ENCODE results near the gene C22orf39.

C22orf39 gene

DNA sequence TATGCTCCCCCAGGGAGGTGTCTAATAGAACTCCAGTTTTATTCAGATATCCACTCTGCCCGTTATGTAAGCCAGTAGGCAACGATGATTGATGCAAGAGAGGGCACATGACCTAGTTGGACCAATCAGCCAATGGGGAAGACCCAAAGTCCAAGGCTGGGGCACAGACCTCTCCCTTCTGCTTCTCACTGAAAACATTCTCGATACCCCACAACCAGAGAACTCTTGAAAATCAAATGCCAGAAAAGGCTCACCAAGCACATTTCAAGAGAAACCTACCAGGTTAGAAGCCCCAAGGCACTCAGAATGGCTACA lies 23.4 kb downstream of the C22orf39 start:
- DNase-seq = no peak

DNA sequence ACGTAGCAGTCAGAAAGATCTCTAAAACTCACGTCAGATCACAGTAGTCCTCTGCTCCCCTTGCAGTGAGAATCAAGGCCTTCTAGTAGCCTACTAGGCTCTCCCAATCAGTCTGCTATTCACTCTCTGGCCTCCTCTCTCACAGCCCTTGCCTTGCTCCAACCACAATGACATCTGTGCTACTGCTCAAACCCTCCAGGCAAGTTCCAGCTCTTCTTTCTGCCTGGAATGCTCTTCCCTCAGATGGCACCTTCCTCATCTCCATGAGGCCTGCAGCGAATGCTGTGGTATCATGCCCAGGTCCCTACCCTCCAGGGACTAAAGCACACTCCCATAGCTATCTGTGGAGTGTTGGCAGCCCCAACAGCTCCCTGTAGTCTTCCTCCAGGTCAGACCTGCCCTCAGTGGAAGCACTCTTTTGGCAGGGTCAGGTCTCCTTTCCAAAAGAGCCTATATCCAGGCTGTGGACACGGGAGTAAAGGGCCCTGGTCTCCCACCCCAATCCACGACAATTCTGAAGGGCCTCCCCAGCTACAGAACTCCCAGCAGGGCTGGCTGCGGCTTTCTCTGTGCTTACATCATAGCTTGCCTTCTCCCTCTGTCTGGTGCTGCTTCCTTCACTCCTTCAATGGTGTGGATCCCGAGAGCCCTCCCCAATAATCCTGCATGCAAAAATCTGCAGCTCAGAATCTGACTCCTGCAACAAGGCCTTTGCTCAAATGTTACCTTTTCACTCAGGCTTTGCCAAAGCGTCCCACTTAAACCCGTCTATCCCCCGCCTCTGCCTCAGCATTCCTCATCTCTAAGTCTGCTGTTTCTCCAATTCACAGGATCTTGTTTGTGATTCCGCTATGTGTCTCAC lies 24.8 kb downstream of the C22orf39 start:
- DNase-seq = no peak

DNA sequence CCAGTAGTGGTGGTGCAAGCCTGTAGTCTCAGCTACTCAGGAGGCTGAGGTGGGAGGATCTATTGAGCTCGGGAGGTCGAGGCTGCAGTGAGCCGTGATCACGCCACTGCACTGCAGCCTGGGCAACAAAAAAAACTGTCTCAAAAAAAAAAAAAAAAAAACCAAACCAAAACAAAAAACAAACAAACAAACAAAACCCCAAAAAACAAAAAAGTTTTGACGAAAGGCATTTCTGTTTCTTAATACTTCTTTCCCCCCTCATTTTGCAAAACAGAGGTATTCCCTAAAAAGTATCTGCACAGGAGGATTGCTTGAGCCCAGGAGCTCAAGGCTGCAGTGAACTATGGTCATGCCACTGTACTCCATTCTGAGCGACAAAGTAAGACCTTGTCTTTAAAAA lies 27.2 kb downstream of the C22orf39 start:
- DNase-seq = no peak

DNA sequence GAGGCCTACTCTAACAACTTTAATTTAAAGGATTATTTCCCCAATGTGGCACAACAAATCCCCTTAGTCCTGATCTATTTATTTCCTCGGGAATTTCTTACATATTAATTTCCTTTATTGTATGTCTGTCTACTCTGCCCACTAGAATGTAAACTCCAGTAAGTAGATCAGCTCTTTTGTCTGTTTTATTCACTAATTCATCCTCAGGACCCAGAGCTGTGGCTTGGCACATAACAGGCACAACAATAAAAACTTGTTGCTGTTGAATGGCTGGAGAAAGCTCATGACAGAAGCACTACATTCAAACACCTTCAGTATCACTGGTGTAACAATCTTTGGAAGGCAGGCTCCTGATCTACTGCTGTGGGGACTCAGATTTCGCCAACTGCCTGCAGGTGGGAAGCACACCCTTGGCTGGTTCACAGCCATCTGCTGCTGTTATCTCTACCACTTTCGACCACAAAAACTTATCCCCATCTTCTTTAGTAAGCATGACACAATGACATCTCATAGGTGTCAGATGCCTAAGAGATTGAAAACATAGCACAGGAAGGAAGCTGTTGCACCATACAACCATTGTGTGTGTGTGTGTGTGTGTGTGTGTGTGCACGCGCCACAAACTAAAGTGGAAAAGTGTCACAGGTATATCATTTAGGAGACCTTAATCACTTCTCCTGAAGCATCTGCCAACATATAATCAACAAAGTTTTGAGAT lies 27.9 kb downstream of the C22orf39 start:
- DNase-seq = peak; percentile 14

DNA sequence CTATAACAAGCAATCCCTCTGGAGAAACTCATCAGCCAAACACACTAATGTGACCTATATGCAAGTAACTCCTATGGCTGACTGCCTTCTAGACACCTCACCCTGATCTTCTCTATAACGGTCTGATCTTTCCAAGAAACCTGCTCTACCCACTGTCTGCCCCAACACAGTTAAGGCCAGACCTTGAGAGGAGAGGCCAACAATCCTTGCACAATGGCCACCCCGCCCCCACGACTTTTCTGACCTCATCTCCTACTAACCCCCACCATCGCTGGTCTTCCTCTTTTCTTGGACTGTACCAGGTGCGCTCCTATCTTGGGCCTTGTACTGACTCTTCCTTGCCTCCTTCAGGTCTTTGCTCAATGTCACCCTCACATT lies 28.4 kb downstream of the C22orf39 start:
- no peak for DNase-seq

DNA sequence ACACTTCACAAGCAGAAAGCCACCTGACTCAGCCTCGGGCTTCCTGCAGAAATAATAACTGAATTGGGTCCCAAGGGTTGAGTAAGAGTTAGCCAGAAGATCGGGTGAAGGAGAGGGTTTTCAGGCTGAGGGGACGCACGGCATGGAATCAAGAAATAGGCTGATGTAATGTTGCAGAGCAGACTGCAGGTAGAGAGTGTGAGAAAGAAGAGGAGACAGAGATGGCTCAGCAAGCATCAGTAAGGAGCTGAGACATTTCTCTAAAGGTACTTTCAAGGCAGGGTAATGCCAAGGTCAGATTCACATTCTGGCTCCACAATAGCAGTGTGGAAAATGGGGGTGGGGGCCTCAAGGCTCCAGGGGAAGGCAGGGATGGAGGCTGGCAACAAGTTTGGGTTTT lies 34.6 kb downstream of the C22orf39 start:
- no peak for DNase-seq

DNA sequence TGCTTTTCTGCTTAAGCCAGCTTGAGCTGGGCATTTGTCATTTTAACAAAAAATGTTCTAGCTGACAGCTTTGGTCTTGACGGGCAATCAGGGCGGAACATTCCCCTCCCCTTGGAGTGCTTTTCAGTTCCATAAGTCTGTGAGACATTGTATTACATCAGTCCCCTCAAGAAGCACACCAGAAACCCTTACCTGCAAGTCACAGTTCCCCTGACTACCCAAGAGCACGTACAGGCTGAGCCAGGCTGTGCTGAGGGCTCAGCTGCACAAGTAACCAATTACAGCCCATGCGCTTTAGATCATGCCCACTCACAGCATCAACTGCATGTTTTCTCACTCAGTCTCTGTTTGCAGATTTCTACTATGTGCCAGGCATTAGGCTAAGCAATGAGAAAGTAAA lies 35.0 kb downstream of the C22orf39 start:
- no peak for DNase-seq

DNA sequence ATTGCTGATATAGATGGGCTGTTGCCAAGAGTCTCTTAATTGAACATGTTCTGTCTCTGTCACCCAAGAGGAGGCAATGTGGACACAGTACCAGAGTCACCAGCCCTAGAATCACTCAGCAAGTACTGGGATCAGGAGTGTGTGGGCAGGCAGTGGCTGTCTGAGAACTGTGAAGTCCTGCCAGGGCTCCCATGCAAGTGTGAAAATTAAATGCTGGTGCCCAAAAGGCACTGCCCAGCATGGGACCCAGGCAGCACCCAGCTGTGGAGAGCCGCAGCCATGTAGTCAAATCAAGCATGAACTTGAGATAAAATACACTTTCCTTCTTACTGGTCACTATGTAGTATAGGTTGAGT lies 35.8 kb downstream of the C22orf39 start:
- DNase-seq = no peak

DNA sequence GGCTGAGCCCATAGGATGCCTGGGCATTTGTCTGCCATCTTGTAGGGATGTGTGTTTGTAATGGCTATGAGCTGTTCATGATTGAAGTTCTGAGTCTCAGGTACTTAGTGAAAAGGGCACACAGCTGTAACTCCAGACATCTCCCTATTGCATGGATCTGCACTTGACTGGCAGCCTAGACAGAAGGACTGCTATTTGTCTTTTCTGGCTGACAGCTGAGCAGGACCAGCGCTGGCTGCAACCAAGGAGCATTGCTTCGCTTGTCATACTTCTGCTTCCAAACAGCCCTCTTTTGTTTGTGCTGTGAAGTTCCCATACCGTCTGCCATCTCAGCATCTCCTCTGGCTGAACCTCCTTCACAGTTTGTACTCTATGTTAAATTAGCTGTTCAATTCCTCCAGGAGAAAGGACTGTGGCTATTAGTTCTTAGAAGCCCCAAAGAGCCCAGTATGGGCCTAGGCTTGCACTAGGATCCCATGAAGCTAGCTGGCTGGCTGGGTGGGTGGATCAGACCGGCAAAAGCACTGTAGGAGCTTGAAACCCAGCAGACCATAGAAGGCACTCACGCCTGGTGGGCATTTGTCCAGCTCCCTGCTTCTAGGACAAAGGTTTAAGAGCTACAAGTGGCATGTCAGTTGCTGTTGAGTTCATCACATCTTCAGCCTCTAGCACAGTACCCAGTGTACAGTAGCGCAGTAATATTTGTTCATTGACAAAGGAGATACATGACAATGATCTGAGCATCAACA lies 36.4 kb downstream of the C22orf39 start:
- DNase-seq = no peak

DNA sequence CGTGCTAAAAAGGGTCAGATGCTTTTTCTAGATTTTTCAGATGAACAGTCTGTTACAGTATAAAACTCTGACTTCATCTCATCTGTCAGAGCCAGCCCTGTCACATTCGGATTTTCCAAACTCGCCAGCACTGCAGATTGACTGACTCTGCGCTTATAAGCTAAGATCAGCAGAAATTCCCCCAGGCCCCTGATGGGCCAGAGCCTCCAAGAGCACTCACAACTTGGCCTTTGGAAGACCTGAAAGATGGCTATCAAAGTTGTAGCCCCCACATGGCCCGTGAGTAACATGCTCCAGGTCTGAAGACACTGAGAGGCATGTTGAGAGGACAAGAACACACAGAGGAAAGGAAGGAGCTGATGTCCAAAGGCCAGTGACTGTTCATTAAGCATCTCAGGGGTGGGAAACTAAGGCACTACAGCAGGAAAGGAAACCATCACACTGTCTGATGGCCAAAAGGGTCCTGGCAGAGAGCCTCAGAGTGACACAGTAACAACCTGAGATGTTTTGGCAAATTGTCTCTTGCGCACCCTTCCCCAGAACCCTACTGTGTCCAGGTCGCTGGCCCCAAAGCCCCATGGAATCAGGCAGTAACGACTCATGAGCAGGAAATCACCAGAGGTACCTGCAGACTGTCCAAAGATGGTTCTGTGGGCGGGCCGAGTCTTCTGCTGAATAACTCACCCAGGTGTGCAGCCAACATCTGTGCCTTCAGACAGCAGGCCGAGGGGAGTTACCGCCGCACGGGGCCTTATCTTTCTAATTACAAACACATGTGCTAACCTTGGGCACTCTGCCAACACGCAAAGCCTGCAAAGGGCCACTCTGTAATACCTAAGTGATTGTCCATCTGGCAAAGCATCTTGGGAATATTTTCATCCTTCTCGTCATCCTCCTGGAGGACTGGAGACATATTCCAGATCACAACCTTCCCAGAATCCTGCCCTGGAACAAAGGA lies 39.6 kb downstream of the C22orf39 start:
- DNase-seq = no peak

DNA sequence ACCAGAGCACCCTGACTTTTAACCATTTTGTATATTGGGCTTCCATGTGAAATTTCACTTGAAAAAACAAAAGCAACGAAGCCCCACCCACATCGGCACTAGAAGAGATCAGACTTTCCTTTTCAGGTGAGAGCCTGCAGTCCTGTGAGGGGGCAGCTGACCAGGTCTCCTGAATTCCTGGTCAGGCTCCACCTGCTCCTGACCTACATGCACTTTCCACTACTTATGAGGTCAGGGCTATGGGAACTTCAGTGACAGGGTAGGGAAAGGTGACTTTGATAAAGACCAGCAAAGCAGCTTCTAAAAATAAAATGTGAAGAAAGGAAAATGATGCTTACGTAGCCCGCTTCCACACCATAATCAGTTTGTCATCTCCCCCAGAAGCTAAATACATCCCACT lies 40.7 kb downstream of the C22orf39 start:
- no peak for DNase-seq

DNA sequence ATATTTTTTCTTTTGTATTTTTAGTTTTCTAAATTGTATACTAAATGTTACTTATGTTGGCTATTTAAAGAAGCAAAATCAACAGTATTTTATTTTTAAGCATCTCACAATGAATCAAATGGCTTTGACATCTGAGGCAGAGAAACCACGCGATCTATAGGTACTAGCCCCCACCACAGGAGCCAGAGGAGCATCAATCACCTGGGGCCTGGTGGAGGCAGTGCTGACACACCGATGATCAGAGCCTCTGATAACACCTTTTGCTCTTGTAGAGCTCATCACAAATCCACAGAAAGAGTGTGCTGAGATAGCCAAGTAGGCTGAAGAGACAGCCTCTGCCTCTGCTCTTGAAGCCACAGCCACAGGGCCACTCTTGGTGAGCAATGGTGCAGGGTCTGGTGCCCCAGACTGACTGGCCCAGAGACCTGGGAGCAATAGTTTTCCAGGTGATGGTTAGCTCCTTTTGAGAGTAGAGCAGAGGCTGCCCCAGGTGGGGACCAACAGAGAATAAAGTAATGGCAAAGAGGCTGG lies 41.2 kb downstream of the C22orf39 start:
- no peak for DNase-seq

DNA sequence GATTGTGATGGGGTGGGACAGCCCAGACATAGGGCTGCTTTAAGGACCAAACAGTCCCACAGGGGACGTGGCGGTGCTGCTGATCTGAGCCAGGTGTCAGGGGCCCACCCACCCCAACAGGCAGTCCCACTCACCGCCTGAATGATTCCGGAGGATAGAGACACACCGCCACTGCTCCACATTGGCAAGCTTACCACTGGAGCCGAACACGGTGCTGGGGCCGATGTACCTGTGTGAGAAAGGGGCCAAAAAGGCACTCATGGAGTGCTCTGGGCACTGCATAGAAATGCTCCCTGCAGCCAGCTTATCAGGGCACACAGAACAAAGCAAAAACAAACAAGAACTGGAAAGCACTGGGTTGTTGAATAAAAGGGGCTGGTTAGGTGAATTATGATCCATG lies 41.9 kb downstream of the C22orf39 start:
- no peak for DNase-seq

DNA sequence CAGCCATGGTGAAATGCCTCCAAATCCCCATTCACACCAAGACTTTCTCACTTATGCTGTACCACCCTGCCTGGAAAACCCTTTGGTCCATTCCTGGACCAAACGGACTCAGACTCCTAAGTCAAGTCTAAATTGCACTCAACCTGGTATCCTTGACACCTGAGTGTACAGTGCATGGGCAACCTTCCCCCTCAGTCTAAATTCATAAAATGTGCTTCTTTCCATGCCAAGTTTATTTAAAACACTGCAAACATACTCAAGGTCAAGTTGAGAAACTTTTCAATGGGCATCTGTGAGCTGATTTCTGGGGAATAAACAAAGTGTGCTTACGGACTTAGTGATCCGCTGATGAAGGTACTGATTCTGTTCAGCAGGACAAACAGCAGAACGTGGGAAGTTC lies 42.4 kb downstream of the C22orf39 start:
- DNase-seq = no peak

DNA sequence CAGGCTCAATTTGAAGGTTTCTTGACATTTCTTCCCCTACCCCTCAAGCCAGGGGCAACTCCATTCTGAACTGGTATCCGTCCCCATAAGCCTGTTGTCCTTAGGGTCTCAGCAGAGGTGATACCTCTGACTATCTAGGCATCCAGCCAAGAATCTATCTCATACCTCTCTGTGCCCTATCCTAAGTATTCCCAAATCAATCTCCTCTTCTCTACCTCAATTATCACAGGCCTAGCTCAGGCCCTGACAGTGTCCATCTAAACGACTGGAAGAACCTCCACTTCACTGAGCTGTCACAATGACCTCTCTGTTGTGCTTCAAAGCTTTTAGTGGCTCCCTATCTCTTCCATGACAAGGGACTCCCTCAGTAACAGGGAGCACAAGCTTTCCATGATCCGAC lies 42.8 kb downstream of the C22orf39 start:
- DNase-seq = no peak

DNA sequence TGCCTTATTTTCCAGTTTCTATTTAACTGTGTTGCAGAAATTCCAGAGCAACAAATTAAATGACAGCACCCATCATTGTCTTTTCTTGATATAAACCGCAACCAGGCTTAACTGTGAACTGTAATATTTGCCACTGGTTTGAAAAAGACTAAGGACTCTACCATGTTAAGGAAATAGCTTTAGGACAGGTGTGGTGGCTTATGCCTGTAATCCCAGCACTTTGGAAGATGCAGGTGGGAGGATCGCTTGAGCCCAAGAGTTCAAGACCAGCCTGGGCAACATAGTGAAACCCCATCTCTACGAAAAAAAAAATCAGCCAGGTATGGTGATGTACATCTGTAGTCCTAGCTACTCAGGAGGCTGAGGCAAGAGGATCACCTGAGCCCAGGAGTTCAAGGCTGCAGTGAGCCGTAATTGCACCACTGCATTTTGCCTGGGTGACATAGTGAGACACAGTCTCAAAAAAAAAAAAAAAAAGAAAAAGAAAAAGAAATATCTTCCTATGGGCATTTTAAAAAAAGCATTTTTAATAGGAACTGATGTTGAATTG lies 44.8 kb downstream of the C22orf39 start:
- DNase-seq = no peak

DNA sequence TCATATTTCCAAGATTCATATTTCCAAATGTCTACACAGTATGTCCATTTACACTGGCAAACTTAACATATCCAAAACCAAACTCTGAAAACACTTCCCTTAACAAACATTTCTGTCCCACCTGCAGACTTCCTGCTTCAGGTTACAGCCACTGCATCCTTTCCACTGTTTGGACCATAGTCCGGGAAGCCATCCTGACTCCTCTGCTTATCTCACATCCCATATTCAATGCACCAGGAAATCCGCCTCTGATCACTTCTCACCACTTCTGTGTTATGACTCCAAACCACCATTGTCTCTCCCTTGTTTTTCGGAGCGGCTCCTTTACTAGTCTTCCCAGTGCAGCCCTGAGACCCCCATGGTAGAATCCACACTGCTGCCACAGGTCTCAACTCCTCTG lies 46.0 kb downstream of the C22orf39 start:
- DNase-seq = no peak

DNA sequence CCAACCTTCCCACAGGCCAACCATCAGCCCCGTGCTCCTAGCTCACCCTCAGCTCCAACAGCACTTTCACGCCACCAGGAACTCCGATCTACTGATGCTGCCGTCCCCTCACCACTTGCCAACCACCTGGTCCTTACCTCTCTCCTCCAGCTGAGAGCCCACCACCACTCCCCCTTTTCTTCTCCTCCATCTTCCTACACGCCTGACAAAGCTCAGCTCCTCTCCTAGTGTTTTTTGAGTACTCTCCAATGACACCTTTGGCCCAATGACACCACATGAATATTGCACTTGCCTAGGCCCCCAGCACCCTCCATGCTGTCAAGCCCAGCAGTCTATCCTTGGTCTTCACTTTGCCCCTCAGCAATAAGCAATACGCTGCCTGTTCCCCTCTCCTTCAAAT lies 46.6 kb downstream of the C22orf39 start:
- DNase-seq = no peak

DNA sequence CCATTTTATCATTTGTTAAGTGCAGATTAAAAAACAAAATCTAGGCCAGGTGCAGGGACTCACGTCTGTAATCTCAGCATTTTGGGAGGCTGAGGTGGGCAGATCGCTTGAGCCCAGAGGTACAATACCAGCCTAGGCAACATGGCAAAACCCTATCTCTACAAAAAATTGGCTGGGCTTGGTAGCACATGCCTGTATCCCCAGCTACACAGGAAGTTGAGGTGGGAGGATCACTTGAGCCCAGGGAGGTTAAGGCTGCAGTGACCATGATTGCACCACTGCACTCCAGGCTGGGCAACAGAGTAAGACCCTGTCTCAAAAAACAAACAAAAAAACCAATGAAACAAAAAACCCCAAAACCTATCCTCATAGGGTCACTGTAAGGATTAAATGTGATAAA lies 48.9 kb downstream of the C22orf39 start:
- no peak for DNase-seq

DNA sequence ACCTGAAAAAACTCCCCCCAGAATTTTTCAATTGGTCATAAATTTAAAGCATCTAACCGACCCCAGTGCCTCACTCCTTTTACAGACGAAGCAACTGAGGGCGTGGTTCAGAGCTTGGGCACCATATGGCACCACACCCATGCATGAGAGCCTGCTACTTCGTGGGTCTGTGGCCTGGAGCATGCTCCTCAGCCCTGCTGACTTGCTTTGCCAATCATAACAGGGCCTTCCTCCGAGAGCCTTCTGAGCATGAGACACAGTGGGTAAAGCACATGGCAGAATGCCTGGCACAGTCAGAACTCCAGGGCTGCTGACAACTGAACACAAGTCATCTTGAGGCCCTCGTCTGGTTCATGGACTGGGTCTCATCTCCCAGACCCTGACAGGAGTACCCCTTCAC lies 49.3 kb downstream of the C22orf39 start:
- DNase-seq = no peak

DNA sequence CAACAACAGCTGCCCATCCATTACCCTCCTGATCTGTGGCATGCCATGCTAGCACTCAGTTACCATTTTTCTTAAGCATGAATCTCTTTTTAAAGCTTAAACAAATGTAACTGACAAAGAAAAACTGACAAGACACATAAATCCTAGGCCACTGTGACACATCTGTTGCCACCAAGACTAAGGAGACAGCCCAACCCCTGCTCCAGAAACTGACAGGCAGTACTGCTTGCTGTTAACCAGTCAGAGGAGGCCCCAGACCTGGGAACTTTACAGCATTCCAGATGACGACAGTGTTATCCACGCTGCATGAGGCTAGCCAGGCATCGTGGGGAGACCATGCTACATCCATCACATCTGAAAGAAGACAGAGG lies 49.8 kb downstream of the C22orf39 start:
- DNase-seq = no peak

All from activated CD4-positive, alpha-beta T cell treated with anti-CD3 and anti-CD28 coated beads, Interleukin-2, amount 50 U/mL, for 1 hour (primary cell).